Inflammatory macrophage treated with lipopolysaccharide for 1 hour (primary cell): ENCODE results near the gene HTRA3.

ENCODE experiments used
- DNase-seq, 2 donors: peaks; one replicate each; pipeline ENCODE4 v3.0.0-alpha.2; 2020 to 2022

Gene HTRA3

DNA sequence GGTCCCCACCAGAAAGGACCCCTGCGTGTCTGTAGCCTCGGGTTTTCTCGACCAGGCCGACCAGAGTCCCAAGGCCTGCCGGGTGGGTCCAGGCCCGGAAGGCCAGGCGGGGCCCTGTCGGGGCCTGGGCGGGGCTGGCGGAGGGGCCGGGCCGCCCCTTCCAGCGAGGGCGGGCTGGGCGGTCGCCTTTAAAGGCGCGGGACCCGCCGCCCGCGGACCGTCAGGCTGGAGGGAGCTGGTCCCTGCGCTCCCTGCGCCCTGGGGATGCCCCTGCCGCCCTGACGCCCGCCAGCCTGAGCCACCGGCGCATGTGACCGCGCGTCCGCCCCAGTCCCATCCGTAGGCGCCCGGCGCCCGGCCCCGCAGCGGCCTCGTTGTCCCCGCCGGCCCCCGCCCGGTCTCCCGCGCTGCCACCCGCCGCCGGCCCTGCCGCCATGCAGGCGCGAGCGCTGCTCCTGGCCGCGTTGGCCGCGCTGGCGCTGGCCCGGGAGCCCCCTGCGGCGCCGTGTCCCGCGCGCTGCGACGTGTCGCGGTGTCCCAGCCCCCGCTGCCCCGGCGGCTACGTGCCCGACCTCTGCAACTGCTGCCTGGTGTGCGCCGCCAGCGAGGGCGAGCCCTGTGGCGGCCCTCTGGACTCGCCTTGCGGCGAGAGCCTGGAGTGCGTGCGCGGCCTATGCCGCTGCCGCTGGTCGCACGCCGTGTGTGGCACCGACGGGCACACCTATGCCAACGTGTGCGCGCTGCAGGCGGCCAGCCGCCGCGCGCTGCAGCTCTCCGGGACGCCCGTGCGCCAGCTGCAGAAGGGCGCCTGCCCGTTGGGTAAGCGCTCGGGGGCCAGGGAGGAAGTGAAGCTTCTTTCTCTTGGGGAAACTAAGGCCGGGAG, at the start of gene HTRA3:
Gene HTRA3 (plus strand): TSS at position 220 of the 883 bp plus-strand sequence. CDS start 215 bp downstream, at position 435.
- peak in 1 of 2 donors; percentile 28 for DNase-seq

DNA sequence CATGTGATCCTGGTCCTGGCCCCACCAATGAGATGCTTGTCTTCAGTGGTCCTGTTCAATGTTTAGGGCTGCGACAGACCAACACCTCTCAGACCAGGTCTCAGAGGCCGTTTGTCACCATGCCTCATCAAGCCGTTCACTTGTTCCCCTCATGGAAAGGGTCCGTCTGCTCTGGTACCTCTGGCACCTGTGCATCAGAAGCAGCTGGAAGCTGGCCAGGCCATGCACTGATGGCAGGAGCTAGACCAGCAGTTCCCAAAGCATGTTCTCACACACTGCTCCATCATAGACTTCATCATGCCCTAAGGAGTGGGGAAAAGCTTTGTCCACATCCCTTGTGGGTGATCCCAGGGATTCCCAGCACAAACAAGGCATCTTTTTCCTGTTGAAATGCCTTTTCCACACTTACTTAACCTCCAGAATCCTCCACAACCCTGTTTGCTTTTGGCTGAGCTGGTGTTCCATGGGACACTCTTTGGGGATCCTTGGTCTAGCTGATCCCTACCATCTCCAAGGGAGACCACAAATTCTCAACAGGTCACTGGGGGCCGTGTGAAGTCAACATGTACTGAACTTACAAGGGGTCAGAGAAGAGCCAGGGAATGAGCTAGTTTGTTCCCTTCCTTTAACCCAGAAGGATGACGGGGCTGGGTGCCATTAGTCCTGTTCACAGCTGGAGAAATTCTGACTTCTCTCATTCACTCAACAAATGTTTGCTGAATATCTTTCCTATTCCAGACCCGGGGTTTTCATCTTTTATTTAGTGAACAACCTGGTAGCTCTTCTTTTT, 48.7 kb upstream of the HTRA3 start:
- no peak for DNase-seq

DNA sequence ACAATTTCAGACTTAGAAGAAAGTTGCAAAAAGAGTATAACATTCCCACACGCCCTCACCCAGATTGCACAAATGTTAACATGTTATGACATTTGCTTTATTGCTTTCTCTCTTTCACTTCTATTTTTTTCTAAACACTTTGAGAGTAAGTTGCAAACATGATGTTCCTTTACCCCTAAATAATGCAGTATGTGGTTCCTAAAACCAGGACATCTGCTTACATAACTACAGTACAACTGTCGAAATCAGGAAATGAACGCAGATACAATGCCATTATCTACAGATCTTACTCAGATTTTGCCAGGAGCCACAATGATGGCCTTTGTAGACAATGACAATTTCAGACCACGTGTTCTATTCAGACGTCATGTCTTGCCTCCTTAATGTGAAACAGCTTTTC, 48.1 kb upstream of the HTRA3 start:
- peak; percentile 92 to 93 for DNase-seq

DNA sequence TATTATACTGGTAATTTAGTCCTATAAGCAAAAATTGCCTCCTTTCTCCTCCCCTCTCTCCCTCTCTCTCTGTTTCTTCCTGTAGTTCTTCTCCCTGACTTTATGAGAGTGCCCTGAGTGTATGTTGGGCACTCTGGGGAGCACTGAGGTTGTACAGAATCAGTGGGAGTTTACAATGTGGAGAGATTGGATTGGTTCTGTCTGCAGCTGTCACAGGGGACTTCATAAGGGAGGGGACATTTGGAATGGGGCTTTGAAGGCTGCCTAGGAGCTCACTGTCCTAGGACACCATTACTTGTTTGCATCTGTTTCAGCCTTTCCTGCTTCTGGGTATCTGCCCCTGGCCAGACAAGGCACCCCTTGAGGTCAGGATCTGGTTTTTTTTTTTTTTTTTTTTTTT, 47.6 kb upstream of the HTRA3 start:
- DNase-seq, result no peak

DNA sequence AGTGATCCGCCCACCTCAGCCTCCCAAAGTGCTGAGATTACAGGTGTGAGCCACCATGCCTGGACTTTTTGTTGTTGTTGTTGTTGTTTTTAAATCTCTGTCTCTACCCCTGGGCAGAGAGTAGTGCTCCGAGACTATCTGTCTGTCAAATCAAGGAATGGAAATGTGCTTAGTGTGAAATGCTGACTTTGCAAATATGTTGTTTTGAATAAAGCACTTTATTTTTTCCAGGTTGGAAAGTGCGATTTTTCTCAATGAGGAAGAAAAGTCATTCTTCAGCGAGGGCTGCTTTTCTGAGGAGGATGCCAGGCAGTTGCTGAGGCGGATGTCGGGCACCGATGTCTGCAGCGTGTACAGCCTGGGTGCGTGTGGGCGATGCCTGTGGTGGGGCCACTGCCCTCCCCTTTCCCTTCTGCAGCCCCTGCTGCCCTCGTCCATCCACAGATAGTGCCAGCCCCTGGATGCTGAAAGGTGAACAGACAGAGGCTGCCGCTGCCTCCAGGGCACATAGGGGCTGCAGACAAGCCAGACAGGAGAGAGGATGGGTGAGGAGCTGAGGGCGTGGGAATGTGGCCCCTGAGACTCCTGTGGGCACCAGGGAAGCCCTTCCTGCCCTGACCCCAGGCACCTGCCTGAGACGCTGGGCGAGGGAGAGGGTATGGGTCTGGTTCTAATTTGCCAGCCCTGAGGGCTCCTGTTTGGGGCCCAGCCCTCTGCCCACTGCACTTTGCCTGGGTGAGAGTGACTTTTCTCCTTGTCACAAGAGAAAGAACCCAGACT, 46.8 kb upstream of the HTRA3 start:
- DNase-seq, result no peak

DNA sequence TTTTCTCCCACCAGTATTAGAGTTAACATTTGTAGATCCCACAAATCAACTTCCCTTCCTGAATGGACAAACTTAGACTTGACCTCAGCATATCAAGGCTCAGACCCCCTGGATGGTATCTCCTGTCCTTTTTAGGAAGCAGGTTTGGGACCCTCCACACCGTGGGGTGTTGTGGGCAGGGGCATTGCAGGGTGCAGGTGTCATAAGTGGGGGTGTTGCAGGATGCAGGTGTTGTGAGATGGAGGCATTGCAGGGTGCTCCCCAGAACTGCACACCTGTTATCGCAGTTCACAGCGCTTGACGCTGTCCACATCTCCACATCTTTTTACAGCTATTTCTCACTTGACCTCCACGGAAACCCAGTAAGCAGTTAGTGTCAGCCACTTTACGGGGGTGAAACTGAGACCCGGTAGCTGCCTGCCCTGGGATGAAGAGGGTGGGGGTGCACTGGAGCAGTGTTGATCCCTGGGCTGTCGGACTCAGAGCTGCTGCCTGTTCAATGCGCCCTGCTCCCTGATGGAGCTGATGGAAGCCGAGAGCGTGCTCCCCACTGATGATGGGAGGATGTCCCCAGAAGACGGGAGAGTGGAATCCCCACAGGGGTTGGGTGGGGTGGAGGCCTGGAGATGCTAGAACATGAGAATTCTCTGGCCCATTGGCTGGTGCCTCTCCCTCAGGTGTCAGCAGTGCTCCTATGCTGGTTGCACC, 45.1 kb upstream of the HTRA3 start:
- no peak for DNase-seq

DNA sequence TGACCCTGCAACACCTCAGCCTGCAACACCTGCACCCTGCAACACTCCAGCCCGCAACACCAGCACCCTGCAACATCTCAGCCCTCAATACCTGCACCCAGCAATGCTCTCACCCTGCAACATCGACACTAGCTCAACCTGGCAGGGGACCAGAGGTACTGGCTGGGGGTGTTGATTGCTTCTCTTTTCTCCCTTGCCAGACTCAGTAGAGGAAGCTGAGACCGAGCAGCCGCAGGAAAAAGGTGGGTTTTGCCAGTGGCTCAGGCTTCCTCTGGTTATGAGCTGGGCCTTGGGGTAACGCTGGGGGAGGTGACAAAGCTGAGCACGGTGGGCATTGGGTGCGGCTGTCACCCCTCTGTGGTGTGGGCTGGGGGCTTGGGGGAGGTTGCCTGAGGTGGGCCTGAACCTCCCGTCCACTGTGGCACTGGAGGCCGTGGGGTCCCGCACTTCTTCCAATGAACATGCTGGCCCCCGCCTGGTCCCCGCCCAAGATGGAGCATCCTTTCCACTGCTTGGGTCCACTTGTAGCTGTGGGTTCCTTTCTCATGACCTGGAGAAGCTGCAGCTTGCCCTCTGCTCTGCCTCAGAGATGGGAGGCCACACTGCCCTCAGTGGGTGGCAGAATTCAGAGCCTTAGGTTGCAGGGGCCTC, 44.5 kb upstream of the HTRA3 start:
- DNase-seq, result no peak

DNA sequence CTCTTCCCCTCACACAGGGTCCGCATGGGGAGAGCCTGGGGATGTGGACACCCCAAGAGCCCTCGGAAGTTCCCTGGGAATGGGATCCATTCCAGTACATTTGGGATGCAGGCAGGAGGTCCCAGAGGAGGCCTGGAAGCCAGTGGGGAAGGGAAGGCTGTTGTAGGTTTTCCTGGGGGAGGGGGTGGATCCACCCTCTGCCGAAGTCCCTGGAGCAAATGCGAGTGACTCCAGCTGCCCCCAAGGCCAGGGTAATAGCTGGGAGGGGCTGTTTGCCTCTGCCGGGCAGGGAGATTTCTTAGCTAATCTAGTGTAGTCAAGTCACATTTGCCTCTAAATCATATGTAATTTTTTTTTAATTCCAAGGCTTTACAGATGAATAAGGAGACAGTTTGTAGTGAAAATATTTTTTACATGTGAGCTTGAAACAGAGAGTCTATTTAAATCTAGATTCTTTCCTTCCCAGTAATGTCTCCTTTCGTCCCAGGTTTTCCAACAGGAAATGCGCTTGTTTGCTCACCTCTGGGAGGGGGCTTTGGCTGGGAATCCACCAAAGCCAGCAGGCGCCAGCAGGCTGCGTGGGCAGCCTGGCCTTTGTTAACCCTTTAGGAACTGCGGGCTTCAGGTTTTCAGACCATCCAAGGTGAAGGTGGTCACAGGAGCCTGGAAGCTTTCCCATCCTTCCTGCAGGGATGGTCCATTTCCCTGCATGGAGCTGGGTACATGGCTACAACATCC, 43.7 kb upstream of the HTRA3 start:
- no peak for DNase-seq

DNA sequence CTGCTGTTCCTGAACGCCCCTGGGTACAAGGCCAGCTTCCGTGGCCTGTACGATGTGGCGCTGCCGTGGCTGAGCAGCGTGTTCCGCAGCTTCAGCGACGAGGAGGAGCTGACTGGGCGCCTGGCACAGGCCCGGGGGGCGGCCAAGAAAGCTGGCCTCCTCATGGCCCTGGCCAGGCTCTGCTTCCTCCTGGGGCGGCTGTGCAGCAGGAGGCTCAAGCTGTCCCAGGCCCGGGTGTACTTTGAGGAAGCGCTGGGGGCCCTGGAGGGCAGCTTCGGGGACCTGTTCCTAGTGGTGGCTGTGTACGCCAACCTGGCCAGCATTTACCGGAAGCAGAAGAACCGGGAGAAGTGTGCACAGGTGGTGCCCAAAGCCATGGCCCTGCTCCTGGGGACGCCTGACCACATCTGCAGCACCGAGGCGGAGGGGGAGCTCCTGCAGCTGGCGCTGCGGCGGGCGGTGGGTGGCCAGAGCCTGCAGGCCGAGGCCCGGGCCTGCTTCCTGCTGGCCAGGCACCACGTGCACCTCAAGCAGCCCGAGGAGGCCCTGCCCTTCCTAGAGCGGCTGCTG, 42.3 kb upstream of the HTRA3 start:
- no peak for DNase-seq

DNA sequence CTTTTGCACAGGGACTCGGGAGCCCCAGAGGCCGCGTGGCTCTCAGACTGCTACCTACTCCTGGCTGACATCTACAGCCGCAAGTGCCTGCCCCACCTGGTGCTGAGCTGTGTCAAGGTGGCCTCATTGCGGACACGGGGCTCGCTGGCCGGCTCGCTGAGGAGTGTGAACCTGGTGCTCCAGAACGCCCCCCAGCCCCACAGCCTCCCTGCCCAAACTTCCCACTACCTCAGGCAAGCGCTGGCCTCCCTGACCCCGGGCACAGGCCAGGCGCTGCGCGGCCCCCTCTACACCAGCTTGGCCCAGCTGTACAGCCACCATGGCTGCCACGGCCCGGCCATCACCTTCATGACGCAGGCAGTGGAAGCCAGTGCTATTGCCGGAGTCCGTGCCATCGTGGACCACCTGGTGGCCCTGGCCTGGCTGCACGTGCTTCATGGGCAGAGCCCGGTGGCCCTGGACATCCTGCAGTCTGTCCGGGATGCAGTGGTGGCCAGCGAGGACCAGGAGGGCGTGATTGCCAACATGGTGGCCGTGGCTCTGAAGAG, 41.7 kb upstream of the HTRA3 start:
- DNase-seq, result no peak

DNA sequence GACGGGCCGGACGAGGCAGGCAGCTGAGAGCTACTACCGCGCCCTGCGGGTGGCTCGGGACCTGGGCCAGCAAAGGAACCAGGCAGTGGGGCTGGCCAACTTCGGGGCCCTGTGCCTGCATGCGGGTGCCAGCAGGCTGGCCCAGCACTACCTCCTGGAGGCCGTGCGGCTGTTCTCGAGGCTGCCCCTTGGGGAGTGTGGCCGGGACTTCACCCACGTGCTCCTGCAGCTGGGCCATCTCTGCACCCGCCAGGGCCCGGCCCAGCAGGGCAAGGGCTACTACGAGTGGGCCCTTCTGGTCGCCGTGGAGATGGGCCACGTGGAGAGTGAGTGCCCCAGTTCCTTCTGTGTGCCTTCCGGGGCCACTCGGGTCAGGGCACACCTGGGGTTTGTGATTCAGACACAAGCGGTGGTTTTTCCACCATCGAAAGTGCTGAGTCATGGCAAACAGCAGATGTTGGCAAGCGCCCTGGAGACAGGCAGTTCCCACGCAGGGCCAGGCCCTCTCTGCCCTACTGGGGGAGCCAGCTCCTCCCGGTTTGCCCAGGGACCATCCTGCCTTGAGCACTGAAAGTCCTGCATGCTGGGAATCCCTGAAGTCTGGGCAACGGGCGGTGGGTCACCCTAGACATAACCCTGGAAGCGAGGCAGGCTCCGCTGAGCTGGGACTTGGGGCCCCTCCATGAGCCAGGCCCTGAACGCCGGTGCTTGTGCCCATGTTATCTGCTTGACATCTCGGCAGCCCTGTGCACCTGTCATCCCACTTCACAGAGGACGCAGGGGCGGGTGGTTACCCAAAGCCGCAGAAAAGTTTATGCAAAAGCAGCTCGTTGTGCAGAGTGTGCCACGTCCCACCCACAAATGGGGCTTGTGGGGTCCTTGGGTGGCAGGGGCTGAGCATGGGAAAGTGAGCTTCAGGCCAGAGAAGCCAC, 41.0 kb upstream of the HTRA3 start:
- DNase-seq, result peak in 1 of 2 donors; percentile 50

DNA sequence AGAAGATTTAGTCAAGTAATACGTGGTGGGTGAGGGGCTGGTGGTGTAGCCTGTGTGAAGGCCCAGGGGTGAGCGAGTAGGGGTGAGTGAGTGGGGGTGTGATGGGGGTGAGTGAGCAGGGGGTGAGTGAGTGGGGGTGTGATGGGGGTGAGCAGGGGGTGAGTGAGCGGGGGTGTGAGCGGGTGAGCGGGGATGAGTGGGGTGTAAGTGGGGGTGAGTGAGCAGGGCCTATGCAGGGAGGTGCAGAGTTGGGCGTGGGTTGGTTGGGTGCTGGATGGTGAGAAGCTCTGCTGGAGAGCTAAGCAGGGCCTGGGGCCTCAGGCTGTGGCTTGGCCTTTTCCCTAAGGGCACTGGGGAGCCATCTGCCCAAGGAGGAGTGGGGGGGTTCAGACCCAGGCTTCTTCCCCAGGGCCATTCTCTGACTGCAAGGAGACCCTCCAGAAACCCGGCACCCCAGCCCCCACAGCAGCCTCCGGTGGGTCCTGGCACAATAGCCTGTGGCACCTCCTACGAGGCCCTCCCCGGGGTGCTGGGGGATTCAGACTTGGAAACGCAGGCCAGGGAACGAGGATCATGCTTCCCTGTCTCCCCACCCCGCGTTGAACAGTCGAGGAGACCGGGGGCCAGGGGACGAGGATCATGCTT, 40.1 kb upstream of the HTRA3 start:
- no peak for DNase-seq

DNA sequence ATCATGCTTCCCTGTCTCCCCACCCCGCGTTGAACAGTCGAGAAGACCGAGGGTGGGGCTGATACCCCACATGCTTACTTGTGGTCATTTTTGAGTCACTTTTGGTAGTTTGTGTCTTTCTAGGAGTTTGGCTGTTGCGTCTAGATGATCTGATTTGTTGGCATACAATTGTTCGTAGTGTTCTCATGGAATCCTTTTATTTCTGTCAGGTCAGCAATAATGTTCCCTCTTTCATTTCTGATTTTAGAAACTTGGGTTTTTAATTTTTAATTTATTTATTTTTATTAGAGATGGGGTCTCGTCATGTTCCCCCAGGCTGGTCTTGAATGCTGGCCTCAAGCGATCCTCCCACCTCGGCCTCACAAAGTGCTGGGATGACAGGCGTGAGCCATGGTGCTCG, 39.5 kb upstream of the HTRA3 start:
- DNase-seq, result no peak

DNA sequence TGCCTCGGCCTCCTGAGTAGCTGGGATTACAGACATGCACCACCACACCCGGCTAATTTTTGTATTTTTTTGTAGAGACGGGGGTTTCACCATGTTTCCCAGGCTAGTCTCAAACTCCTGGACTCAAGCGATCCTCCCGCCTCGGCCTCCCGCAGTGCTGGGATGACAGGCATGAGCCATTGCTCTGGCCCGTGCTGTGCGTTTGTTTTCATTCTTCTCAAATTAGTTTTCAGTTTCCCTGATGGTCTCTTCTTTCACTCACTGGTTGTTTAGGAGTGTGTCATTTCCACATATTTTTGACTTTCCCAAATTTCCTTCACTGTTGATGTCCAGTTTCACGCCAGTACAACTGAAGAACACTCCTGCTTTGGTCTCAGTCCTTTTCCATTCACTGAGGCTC, 38.7 kb upstream of the HTRA3 start:
- no peak for DNase-seq

DNA sequence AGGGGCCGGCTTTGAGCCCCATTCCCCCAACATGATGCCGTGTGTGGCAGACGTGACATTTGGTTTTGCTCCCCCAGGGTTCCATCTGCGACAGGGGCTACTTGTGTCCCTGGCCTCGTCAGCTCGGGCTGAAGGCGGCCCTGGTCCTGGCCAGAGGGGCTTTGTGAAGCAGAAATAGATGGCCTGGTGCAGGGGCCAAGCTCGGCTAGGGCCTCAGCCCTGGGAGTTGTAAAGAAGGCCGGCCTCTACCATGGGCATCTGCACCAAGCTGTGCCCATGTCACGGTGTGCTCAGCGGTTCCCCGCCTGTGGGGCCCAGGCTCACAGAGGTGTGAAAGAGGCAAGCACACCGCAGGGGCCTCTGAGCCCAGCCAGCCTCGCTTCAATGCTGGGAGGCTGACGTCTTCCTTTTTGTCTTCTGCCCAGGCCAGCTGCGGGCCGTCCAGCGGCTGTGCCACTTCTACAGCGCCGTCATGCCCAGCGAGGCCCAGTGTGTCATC, 38.0 kb upstream of the HTRA3 start:
- no peak for DNase-seq

DNA sequence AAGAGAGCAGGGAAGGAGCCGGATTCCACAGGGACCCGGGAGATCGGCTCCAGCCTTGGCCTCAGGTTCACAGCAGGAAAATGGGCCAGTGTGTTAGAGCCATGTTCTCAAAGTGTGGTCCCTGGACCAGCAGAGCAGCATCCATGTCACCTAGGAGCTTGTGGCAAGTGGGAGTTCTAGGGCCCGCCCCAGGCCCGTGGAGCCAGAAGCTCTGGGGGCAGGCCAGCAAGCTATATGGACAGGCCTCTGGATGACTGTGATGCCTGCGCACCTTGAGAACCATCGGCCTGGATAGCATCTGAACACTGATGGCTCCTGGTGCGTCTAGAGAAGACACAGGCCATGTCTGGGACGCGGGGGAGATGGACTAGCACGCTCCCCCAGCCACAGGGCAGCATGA, 36.8 kb upstream of the HTRA3 start:
- no peak for DNase-seq

DNA sequence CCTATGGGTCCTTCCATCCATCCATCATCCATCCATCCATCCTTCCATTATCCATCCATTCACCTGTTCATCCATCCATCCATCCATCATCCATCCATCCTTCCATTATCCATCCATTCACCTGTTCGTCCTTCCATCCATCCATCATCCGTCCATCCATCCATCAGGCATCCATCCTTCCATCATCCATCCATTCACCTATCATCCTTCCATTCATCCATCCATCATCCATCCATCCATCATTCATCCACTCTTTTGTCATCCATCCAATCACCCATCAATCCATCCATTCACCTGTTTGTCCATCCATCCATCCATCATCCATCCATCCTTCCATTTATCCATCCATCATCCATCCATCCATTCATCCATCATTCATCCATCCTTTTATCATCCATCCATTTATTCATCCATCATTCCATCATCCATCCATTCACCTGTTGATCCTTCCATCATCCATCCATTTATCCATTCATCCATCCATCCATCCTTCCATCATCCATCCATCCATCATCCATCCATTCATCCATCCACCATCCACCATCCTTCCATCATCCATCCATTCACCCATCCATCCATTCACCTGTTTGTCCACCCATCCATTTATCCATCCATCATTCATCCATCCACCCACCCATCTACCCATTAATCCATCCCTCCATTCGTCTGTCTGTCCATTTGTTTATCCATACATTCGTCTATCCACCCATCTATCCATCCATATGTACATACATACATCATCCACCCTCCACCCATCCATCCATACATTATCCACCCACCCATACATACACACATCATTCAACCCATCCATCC, 35.7 kb upstream of the HTRA3 start:
- DNase-seq, result no peak

DNA sequence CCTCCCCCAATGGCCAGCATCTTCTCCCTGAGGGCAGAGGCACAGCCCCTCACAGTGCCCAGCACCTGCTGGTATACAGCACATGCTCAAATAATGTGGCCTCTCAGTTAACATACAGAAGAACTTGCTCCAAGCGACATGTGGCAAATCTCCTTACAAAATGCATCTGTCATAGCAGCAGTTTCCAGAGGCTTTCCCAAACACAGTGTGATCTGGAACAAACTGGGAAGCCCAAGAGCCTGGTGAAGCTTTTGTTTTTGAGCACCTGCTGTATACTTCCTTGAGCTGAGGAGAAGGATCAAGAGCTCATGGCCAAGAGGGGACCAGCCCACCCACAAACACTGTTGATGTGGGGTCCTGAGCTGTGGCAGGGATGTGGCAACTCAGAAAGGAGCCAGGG, 34.8 kb upstream of the HTRA3 start:
- no peak for DNase-seq
